ENCODE data around the gene DMKN.
A peak's percentile ranks its signal among the peaks of the same experiment; 100 is the strongest.
"Not testable (repeated sequence)": the region's sequence is repeated elsewhere in the genome, so short reads cannot be mapped to it uniquely, and the experiment has no call there.

DMKN gene

DNA sequence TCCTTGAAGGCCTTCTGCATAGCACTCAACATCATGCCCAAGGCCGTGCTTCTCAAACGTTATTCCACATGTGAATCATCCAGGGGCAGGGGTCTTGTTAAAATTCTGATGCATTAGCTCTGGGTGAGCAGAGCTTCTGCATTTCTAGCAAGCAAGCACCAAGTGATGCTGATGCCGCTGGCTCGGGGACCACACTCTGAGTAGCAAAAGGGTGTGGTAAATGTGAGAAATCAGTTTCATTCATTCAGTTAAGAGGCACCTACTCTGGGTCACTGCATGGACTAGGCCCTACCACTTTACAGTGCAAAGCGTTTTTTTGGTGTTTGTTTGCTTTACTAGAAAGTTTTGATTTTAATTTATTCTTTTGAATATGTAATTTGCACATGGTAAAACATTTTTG, 30.4 kb downstream of the DMKN start:
- Histone ChIP-seq H3K9me3 (ENCODE audit: insufficient read depth, low read length) (no peaks in the 10 kb centered on the region), H3K79me2 (ENCODE audit: low read length) (no peaks in the 10 kb centered on the region), H3K9ac (ENCODE audit: low read length) (no peak overlapping the region)

DNA sequence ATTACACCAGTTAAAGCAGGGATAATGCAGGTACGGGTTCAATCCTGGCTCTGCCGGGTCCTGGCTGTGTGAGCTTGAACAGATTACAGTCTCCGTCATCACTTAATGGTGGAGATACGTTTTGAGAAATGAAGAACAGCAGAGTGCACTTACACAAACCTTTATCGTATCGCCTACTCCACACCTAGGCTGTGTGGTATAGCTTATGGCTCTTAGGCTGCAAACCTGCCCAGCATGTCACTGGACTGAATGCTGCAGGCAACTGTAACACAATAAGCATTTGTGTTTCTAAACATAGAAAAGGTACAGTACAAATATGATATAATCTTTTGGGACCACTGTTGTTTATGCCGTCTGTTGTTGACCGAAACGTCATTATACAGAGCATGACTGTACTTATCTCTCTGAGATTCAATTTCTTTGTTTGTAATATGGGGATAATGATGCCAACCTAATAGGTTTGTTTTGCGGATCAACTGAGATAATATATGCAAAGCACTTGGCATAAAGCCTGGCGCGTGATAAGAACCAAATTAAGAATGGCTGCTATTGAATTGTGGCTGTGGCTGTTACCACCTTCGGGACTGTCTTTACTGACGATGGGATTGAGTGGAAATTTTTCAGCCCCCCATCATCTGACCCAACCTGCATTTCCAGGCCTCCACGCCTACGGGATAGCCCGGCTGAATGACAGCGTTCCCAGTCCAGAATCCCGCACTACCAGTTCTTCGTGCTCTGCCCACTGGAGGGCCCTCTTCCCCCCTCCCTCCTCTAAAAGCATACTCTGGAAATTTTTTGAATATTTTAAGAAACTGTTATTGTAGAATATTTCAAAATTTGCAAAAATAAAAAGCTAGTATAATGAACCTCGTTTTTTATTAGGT, 34.4 kb downstream of the DMKN start:
- no peak overlapping the region for H3K4me3 ChIP-seq (ENCODE audit: low read length)
- TF ChIP-seq, protein P1, sequence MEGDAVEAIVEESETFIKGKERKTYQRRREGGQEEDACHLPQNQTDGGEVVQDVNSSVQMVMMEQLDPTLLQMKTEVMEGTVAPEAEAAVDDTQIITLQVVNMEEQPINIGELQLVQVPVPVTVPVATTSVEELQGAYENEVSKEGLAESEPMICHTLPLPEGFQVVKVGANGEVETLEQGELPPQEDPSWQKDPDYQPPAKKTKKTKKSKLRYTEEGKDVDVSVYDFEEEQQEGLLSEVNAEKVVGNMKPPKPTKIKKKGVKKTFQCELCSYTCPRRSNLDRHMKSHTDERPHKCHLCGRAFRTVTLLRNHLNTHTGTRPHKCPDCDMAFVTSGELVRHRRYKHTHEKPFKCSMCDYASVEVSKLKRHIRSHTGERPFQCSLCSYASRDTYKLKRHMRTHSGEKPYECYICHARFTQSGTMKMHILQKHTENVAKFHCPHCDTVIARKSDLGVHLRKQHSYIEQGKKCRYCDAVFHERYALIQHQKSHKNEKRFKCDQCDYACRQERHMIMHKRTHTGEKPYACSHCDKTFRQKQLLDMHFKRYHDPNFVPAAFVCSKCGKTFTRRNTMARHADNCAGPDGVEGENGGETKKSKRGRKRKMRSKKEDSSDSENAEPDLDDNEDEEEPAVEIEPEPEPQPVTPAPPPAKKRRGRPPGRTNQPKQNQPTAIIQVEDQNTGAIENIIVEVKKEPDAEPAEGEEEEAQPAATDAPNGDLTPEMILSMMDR (IDR thresholded peaks at IDR 0.05; ENCODE audit: low read depth, low read length), result no peak
- TF ChIP-seq EZH2phosphoT487 (IDR thresholded peaks at IDR 0.05; ENCODE audit: low read depth), result no peak
- H3K9ac ChIP-seq (ENCODE audit: low read length), result no peak overlapping the region
- H3K27ac ChIP-seq (ENCODE audit: low read length), result no peak overlapping the region
- no peaks in the 10 kb centered on the region for H3K36me3 ChIP-seq (replicated peaks; ENCODE audit: low read depth, low read length)
- H3K27me3 ChIP-seq (ENCODE audit: low read depth, low read length), result peaks cover 23% of the 10 kb centered on the region
- H4K20me1 ChIP-seq (ENCODE audit: insufficient read depth, low read length), result no peaks in the 10 kb centered on the region
- H3K4me2 ChIP-seq (ENCODE audit: low read length), result no peak overlapping the region
- H3K4me1 ChIP-seq (ENCODE audit: low read length), result peaks cover under 1% of the 10 kb centered on the region
- H2AFZ ChIP-seq (ENCODE audit: low read depth, low read length), result no peak overlapping the region
- H3K9me3 ChIP-seq (ENCODE audit: insufficient read depth, low read length), result no peaks in the 10 kb centered on the region
- no peaks in the 10 kb centered on the region for H3K79me2 ChIP-seq (ENCODE audit: low read length)

More for the DNA sequence above, 30.4 kb downstream of the DMKN start:
- Histone ChIP-seq H2AFZ (ENCODE audit: low read depth, low read length) (no peak overlapping the region), H4K20me1 (ENCODE audit: insufficient read depth, low read length) (no peaks in the 10 kb centered on the region), H3K4me3 (ENCODE audit: low read length) (no peak overlapping the region), H3K27ac (ENCODE audit: low read length) (no peak overlapping the region), H3K36me3 (replicated peaks; ENCODE audit: low read depth, low read length) (no peaks in the 10 kb centered on the region), H3K27me3 (ENCODE audit: low read depth, low read length) (peaks cover 40% of the 10 kb centered on the region), H3K4me2 (ENCODE audit: low read length) (no peak overlapping the region), H3K4me1 (ENCODE audit: low read length) (peaks cover 12% of the 10 kb centered on the region)
- TF ChIP-seq EZH2phosphoT487 (IDR thresholded peaks at IDR 0.05; ENCODE audit: low read depth), result no peak
- TF ChIP-seq, protein P1 (IDR thresholded peaks at IDR 0.05; ENCODE audit: low read depth, low read length), result no peak

DNA sequence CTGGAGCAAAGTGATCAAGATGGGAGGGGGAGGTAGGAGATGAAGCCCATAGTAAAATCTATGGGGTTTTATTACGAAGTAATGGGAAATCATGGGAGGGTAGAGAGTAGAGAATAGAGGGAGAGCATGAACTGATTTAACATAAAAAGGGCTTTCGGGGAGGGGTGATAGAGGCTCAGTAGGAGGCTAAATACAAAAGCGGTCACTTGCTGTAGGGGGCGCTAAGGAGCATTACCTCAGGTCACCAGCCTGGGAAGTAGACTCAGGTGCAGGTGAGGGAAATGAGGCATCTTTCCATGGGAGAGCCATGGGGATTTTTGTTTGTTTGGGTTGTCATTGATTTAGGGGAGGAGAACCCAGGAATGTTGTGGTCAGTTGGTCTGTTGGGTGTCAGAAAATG, 37.3 kb downstream of the DMKN start:
- Histone ChIP-seq H3K4me1 (ENCODE audit: low read length) (no peaks in the 10 kb centered on the region), H3K9ac (ENCODE audit: low read length) (no peak overlapping the region), H3K79me2 (ENCODE audit: low read length) (no peaks in the 10 kb centered on the region), H3K27ac (ENCODE audit: low read length) (no peak overlapping the region), H3K9me3 (ENCODE audit: insufficient read depth, low read length) (no peaks in the 10 kb centered on the region), H3K4me2 (ENCODE audit: low read length) (no peak overlapping the region), H3K36me3 (replicated peaks; ENCODE audit: low read depth, low read length) (no peaks in the 10 kb centered on the region), H3K27me3 (ENCODE audit: low read depth, low read length) (peaks cover 18% of the 10 kb centered on the region), H2AFZ (ENCODE audit: low read depth, low read length) (no peak overlapping the region), H4K20me1 (ENCODE audit: insufficient read depth, low read length) (no peaks in the 10 kb centered on the region), H3K4me3 (ENCODE audit: low read length) (no peak overlapping the region)
- TF ChIP-seq, protein P1 (IDR thresholded peaks at IDR 0.05; ENCODE audit: low read depth, low read length), result peak; percentile 57
- TF ChIP-seq EZH2phosphoT487 (IDR thresholded peaks at IDR 0.05; ENCODE audit: low read depth), result no peak

DNA sequence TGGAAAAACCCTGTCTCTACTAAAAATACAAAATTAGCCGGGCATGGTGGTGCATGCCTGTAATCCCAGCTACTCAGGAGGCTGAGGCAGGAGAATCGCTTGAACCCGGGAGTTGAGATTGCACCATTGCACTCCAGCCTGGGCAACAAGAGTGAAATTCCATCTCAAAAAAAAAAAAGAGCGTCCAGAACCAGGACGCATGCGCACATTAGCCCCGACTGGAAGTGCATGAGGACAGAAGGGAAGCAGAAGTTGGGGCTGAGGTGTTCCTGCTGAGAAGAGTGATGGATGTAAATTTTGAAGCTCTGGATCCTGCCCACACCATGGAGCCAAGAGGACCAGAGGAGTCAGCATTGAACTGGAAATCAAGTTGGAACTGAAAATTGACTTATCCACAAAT, 38.9 kb downstream of the DMKN start:
- H3K27ac ChIP-seq (ENCODE audit: low read length); H2AFZ ChIP-seq (ENCODE audit: low read depth, low read length); H3K36me3 ChIP-seq (replicated peaks; ENCODE audit: low read depth, low read length); H3K79me2 ChIP-seq (ENCODE audit: low read length); H3K9ac ChIP-seq (ENCODE audit: low read length); H4K20me1 ChIP-seq (ENCODE audit: insufficient read depth, low read length); H3K4me3 ChIP-seq (ENCODE audit: low read length); H3K9me3 ChIP-seq (ENCODE audit: insufficient read depth, low read length); H3K4me1 ChIP-seq (ENCODE audit: low read length); H3K4me2 ChIP-seq (ENCODE audit: low read length): not testable (repeated sequence)
- peaks cover 12% of the 10 kb centered on the region; the same call in 1 of the 2 replicates for H3K27me3 ChIP-seq (ENCODE audit: low read depth, low read length)

All from OCI-LY3 (cell line).